Posterior vena cava (tissue), 2 donors: Measurements from ENCODE around the gene TNFSF12. TPM values are rescaled to one million over a fixed set of nuclear protein-coding genes. Genes with fewer than 3 reads are reported as not detected.

Experiments used
- DNase-seq: peaks from one replicate; pipeline ENCODE4 v3.0.0-alpha.2; 2020; ENCODE audit warnings: low spot score
- intact Hi-C, 2 donors: fragments of 100-400 bp; cut with DNase I; formaldehyde crosslinking; loops; one replicate each; pipeline versions ENCODE4 v1.14.1 to v1.14.2; 2022 to 2023
- total RNA-seq, 2 donors: library from RNA; stranded (reverse); fragmentation: NEBNext Ultra II Directional; extraction: Animal tissue kit (Norgen Biotek cat#: 25700); gene quantifications; one replicate each; pipeline ENCODE4 v1.2.1, GENCODE V29; 2021
- donor health status: DM: yes; HTN: yes; CAD: no.
- donor health status: DM: yes; HTN: yes; CAD: no.

Gene TNFSF12
- total RNA-seq, 2 donors from 2014 or later = 52.0 to 65.1 TPM

DNA sequence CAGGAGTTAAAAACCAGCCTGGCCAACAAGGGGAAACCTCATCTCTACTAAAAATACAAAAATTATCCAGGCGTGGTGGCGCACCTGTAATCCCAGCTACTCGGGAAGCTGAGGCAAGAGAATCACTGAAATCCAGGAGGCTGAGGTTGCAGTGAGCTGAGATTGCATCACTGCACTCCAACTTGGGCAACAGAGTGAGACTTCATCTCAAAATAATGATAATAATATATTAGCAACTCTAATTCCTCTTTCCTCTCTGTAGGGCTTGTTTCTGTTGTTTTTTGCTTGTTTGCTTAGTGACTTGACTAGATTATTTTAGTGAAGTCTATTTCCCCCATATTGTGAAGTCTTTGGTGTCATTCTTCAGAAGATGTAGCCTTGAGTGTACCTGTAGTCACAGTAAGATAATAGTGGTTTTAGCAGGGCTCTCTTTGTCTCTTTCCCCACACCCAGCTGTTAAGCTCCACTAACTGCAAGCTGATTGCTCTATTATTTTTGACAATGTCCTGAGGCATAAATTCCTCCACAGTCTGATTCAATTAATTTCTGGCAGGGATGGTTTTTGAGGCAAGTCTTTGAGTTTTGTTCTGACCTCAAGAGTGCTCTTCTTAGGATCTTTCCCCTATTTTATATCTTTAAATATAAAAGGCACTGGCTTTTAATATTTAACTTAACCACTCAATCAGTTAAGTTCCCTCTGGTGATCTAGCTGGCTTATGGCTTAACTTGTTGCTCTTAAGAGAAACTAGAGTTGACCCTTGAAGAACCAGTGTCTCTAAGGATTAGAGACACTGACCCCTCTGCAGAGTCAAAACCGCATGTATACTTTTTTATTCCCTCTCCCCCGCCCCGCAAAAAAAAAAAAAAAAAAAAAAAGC lies 18.6 kb upstream of the TNFSF12 start:
- intact Hi-C loops = no loop called here
- no peak for DNase-seq

- no peak for DNase-seq
- intact Hi-C loops = no loop called here
These were observed 10.8 kb upstream of the TNFSF12 start for GRCh38 chr17:7538050-7538449.

DNA sequence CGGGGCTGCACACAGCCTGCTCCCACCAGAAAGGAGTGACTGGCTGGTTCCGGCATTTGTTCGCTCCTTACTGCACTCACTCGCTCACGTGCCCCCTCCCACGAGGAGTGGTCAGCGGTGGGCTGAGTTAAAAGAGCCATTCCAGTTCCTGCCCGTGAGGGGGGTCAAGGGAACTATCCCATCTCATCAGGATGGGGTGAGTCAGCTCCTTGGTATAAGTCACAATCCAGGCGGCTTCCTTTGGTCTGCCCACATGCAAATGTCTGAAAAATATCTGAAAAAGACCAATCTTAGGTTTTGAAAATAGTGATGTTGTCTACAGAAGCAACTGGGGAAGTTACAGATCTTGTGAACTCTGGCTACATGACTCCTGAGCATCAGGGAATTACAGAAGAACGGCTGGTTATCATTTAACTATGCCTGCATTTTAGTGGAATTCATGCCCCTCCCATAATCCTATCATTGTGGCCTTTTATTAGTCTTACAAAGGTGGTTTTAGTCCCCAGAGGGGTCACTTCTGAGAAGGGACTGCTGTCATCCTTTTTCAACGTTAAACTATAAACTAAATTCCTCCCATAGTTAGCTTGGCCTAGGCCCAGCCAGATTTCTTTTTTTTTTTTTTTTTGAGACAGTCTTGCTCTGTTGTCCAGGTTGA lies 9.8 kb upstream of the TNFSF12 start:
- no peak for DNase-seq
- intact Hi-C loops = no loop called here

DNA sequence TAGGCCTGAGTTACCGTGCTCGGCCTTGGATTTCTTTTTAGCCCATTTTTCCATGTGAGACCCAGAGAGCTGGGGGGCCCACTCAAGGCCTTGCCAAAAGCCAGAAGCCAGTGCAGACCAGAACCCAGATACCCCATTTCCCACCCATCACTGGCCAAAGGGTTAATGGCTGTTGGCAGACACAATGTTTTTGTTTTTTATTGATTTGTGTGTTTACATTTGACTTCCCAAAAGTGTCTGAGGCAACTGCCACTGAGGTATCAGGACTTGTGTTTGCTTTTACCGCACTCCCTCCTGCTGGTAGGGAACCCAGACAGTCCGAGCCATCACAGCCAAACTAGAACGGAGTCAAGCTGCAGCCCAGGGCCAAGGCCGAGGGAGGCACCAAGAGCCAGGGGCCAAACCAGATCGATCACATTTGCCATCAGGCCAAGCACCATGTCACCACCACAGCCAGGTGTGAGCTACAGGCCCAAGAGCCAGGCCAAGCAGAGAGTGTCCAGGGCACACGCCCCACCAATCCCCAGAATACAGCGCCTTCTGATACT lies 7.7 kb upstream of the TNFSF12 start:
- intact Hi-C loops = loop anchor here in 1 of 2 donors (5.0 kb wide), 1 partner anchor 39 kb away; no protein-coding TSS in a partner anchor
- no peak for DNase-seq

- no peak for DNase-seq
These were observed 3.9 kb upstream of the TNFSF12 start for GRCh38 chr17:7544911-7545310.

DNA sequence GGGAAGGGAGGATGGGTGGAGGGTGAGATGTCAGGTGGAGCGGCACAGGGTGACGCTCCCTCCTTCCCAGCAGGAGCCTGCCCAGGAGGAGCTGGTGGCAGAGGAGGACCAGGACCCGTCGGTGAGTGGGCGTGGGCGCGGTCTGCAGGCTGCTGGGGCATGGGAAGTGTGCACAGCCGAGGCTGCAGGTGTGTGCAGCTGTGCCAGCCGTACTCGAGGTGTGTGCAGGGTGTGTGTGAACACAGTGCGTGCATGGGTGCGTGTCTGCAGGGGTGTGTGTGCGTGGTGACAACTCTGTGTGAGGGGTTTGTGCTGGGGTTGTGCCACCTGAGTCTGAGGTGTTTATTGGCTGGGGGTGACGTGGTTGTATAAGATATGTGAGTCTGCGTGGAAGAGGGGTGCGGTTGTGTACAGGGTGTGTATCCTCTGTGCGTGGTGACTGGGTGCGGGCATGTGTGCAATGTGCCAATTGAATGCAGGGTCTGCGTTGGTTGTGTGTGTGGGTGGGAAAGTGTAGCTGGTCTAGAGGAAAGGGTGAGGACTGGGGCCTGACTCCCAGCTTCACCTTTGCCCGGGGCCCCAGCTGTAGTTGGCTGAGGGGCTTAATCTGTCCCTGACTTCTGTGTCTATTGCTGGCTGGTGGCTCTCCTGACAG lies 670 bp downstream of the TNFSF12 start:
- no peak for DNase-seq

More at GRCh38 chr17:7544911-7545310, 3.9 kb upstream of the TNFSF12 start:
- intact Hi-C loops = loop anchor here in 1 of 2 donors (5.0 kb wide), 1 partner anchor 43 kb away; no protein-coding TSS in a partner anchor

GRCh38 chr17:7550344-7550743 lies 1.5 kb downstream of the TNFSF12 start:
- intact Hi-C loops = no loop called here
- no peak for DNase-seq

More for the DNA sequence above, 670 bp downstream of the TNFSF12 start:
- intact Hi-C loops = no loop called here

- DNase-seq = no peak
- intact Hi-C loops = no loop called here
These were observed 2.5 kb downstream of the TNFSF12 start for GRCh38 chr17:7551396-7551795.

DNA sequence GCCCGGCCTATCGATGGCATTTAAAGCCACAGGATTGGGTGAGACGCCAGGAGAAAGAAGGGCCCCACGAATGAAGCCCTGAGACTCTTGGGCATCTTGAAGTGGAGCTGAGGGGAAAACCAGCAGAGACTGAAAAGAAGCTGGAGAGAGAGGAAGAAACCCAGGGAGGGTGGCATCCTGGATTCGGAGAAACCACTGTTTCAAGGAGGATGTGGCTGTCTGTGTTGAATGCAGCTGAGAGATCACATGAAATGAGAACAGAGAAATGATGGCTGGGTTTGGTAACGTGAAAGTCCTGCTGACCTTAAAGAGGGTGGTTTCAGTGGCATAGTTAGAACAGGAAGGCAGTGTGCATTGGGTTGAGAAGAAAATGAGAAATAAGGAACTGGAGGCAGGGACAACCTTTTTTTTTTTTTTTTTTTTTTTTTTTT lies 3.8 kb downstream of the TNFSF12 start:
- DNase-seq = no peak
- intact Hi-C loops = no loop called here

- no peak for DNase-seq
- intact Hi-C loops = no loop called here
These were observed 4.5 kb downstream of the TNFSF12 start for GRCh38 chr17:7553356-7553755.

DNA sequence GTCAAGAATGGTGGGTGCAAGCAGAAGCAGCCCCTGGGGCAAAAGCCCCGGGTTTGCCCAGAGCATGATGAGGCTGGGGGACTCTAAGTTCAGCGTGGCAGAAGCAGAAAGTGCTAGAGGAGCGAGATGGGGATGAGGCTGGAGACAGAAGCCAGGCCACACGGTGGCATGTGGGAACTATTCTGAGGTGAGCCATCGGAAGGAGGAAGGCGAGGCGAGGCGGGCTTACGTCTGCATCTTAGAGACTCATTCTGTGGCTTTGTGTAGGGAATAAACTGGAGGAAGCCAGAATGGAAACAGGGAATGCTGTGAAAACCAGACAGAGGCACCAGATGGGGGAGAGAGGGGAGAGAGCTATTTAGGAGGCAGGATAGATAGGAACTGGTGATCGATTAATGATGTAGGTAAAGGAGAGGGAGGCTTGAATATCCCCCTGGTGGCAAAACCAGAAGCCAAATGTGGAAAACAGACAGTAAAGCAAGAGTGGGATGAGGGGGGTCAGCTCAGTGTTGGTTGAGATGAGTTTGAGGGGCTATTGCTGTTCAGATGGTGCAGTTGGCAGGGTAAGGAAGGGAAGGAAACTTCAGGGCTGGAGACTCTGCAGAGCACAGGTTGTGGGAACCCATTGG lies 6.6 kb downstream of the TNFSF12 start:
- intact Hi-C loops = no loop called here
- DNase-seq = no peak

GRCh38 chr17:7556627-7557026 lies 7.8 kb downstream of the TNFSF12 start:
- intact Hi-C loops = no loop called here
- no peak for DNase-seq

DNA sequence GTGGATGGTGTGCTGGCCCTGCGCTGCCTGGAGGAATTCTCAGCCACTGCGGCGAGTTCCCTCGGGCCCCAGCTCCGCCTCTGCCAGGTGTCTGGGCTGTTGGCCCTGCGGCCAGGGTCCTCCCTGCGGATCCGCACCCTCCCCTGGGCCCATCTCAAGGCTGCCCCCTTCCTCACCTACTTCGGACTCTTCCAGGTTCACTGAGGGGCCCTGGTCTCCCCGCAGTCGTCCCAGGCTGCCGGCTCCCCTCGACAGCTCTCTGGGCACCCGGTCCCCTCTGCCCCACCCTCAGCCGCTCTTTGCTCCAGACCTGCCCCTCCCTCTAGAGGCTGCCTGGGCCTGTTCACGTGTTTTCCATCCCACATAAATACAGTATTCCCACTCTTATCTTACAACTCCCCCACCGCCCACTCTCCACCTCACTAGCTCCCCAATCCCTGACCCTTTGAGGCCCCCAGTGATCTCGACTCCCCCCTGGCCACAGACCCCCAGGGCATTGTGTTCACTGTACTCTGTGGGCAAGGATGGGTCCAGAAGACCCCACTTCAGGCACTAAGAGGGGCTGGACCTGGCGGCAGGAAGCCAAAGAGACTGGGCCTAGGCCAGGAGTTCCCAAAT lies 8.4 kb downstream of the TNFSF12 start:
- intact Hi-C loops = no loop called here
- no peak for DNase-seq

GRCh38 chr17:7557775-7558543 lies 9.1 kb downstream of the TNFSF12 start:
- intact Hi-C loops = no loop called here
- peak; percentile 92 for DNase-seq

- peak; percentile 86 for DNase-seq
- intact Hi-C loops = no loop called here
These were observed 9.9 kb downstream of the TNFSF12 start, which contains the start of gene TNFSF13 for GRCh38 chr17:7558544-7559319. TNFSF13 (plus strand) TSS chr17:7558750; CDS start chr17:7559040, 290 bp downstream.

GRCh38 chr17:7559320-7560171 lies 10.7 kb downstream of the TNFSF12 start:
- no peak for DNase-seq
- intact Hi-C loops = loop anchor here in 1 of 2 donors (2.0 to 10.0 kb wide), 3 partner anchors 45 to 205 kb away; partner anchors contain the start of genes FGF11, KCTD11, TMEM102 and TMEM95
